Left colon (tissue), 2 donors: ENCODE measurements around the gene PSMB7. TPM values are rescaled to one million over a fixed set of nuclear protein-coding genes. Genes with fewer than 3 reads are reported as not detected.

Experiments
- ATAC-seq: fragments of 200-7000 bp; cut with Tn5 transposase; one replicate; pipeline ENCODE4 v1.9.1; 2020; ENCODE audit warnings: mild to moderate bottlenecking, moderate library complexity
- DNase-seq, 2 donors: peaks; one replicate each; pipeline ENCODE4 v3.0.0-alpha.2; 2020
- intact Hi-C, 2 donors: fragments of 100-400 bp; cut with DNase I in 1 of 2; cut with micrococcal nuclease in 1 of 2; formaldehyde crosslinking; loops; one replicate each; pipeline versions ENCODE4 v1.11.2 to v1.14.0; 2022; cut with DNase I, micrococcal nuclease
- total RNA-seq, 2 donors: library from RNA; stranded (reverse); fragmentation: NEBNext Ultra II Directional; extraction: Animal tissue kit (Norgen Biotek cat#: 25700); gene quantifications; one replicate each; pipeline ENCODE4 v1.2.1, GENCODE V29; 2021
- donor health status: DM: no; HTN: no; CAD: no.
- donor health status: DM: yes; HTN: yes; CAD: no.

PSMB7 gene
- total RNA-seq, 2 donors from 2014 or later: 88.0 to 102 TPM

DNA sequence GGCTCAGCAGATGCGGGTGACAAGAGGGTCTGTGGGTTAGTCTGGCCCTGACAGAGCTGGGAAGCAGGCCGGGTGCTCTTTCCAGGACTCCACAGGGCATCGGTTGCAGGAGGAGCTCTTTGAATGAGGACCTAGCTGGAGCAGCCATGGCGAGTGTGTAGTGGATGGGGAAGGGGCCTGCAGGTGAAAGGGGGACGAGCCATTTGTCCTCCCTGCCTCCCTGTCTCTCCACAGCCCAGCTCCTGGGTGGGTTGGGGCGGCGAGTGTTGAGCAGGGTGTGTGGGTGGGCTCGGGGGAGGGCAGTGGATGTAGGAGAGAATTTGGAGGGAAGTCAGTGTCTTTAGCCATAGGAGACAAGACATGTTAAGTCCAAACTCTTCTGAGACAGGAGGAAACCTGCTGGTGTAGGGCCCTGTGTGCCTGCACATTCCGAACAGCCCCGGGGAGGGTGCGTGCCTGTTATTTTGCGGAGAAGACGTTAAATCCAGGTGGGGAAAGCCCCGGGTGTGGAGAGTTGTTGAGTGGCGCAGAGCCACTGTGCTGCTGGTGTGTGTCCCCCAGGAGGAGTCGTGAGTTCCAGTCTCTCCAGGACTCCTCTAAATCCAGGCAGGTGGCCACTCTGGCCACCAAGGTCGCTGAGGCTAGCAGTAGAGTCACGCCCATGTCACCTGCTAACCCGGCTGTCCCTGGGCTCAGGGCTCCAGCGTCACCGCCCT lies 73.6 kb downstream of the PSMB7 start:
- intact Hi-C loops: no loop called here
- ATAC-seq: no peak
- DNase-seq: no peak

- DNase-seq: no peak
Measured at GRCh38 chr9:124340219-124341069, 74.8 kb downstream of the PSMB7 start.

GRCh38 chr9:124339603-124340146 lies 75.6 kb downstream of the PSMB7 start:
- ATAC-seq: no peak
- no peak for DNase-seq
- intact Hi-C loops: no loop called here

More at GRCh38 chr9:124340219-124341069, 74.8 kb downstream of the PSMB7 start:
- ATAC-seq: no peak
- intact Hi-C loops: no loop called here

DNA sequence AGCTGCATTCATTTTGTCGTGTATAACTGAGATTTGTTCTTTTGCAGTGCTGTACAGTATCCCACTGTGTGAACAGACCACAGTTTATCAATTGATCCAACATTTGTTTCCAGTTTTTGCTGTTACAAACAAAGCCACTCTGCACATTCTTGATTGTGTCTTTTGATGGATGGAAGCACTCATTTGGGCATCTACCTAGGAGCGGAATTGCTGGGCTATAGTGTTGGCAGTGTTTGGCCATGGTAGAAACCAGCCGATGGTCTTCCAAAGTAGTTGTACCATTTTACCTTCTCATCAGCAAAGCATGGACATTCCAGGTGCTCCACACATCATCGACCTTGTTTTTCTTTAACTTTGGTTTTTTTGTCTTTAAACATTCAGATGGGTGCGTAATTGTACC lies 77.7 kb downstream of the PSMB7 start:
- intact Hi-C loops: no loop called here
- no peak for ATAC-seq
- no peak for DNase-seq

GRCh38 chr9:124335320-124335707 lies 79.9 kb downstream of the PSMB7 start:
- intact Hi-C loops: no loop called here
- DNase-seq: no peak
- ATAC-seq: no peak

- no peak for DNase-seq
- intact Hi-C loops: no loop called here
- no peak for ATAC-seq
Measured at GRCh38 chr9:124334568-124335319, 80.5 kb downstream of the PSMB7 start.

- intact Hi-C loops: no loop called here
- DNase-seq: no peak
- ATAC-seq: no peak
Measured at GRCh38 chr9:124333203-124333579, 82.1 kb downstream of the PSMB7 start.

GRCh38 chr9:124332361-124333202 lies 82.7 kb downstream of the PSMB7 start:
- no peak for ATAC-seq
- intact Hi-C loops: no loop called here
- no peak for DNase-seq

DNA sequence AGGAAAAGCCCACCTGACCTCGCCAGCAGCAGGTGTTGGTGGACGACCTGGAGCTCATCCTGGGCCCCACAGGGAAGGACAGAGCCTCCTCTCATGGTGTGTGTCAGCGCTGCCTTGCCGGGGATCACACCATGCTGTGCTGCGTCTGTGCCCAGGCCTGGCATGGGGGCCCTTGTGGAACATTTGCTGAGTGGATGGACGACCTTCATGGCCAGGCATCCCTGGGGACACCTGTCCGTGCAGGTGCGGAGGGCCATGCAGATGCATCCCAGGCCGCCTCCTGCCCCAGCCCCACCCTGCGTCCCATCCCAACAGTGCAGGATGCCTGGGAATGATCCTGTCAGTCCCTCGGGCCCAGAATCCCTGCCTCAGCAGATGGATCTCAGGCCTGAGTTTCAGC lies 83.7 kb downstream of the PSMB7 start:
- no peak for ATAC-seq
- no peak for DNase-seq
- intact Hi-C loops: no loop called here

GRCh38 chr9:124330011-124330697 lies 85.1 kb downstream of the PSMB7 start:
- ATAC-seq: no peak
- intact Hi-C loops: no loop called here
- no peak for DNase-seq

DNA sequence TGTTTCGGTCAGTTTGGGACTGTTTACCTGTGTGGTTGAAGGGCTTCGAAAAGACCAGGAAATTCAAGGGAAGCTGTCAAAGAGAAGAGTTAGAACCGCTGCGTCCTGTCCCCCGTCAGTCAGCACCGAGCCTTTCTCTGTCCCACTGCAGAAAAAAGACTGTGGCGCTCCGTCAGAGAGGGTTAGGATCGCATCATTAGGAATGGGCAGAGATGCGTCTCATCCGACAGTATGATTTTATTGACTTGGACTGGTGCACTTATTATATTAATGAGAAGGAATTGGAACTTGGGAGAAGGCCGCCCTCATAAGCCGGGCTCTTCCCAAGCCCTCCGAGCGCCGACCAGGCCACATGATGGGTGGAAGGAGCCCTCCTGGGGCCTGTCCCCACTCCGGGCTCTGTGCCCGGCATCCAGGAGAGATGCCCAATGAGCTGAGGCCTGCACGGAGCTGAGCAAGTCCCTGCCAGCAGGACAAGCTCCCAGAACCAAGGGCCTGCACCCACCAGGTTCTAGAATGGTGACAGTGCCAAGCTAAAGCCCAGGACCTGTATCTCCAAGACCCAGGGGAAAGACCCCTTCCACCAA lies 85.9 kb downstream of the PSMB7 start:
- DNase-seq (no peak), ATAC-seq (no peak)
- intact Hi-C loops: loop anchor here in 1 of 2 donors (10.0 kb wide), 1 partner anchor 194 kb away; no protein-coding TSS in a partner anchor

GRCh38 chr9:124328285-124328684 lies 87.0 kb downstream of the PSMB7 start:
- DNase-seq (no peak), ATAC-seq (no peak)
- intact Hi-C loops: loop anchor here in 1 of 2 donors (10.0 kb wide), 1 partner anchor 193 kb away; no protein-coding TSS in a partner anchor

DNA sequence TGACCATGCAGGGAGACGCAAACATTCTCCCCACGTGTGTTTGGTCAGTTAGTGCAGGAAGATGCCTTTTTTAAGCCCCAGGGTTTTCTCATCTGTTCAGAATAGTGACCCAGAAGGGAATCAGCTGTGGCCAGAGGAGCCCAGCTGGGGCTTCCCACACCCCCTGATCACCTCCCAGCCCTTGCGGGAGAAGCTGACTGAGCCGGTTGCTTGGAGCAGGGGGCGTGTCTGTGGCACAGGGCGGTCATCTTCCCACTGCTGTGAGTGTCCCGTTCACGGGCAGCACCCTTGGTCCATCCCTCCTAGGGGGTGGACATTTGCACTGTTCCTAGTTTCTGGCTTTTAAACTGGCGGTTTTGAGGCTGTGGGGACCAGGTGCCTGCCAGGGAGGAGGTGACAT lies 87.8 kb downstream of the PSMB7 start:
- intact Hi-C loops: loop anchor here in 1 of 2 donors (10.0 kb wide), 1 partner anchor 193 kb away; no protein-coding TSS in a partner anchor
- no peak for DNase-seq

GRCh38 chr9:124326378-124326777 lies 88.9 kb downstream of the PSMB7 start:
- intact Hi-C loops: loop anchor here in 1 of 2 donors (10.0 kb wide), 1 partner anchor 192 kb away; no protein-coding TSS in a partner anchor
- DNase-seq: no peak
- no peak for ATAC-seq

More for the DNA sequence above, 87.8 kb downstream of the PSMB7 start:
- ATAC-seq: no peak

- ATAC-seq (no peak), DNase-seq (no peak)
- intact Hi-C loops: loop anchor here in 1 of 2 donors (10.0 kb wide), 1 partner anchor 191 kb away; no protein-coding TSS in a partner anchor
Measured at GRCh38 chr9:124325816-124326215, 89.4 kb downstream of the PSMB7 start.

GRCh38 chr9:124323904-124324303 lies 91.3 kb downstream of the PSMB7 start:
- DNase-seq (no peak), ATAC-seq (no peak)
- intact Hi-C loops: loop anchor here (5.0 to 10.0 kb wide), 2 partner anchors 189 to 192 kb away; no protein-coding TSS in a partner anchor
